PC-3 (cell line): ENCODE measurements around the gene ABITRAM. TPM values are rescaled to one million over a fixed set of nuclear protein-coding genes. Genes with fewer than 3 reads are reported as not detected.
"Not testable (repeated sequence)": the region's sequence is repeated elsewhere in the genome, so short reads cannot be mapped to it uniquely, and the experiment has no call there.

Experiments
- ATAC-seq: fragments of 200-7000 bp; cut with Tn5 transposase; 2 replicates; pipeline ENCODE4 v1.9.1; 2020; ENCODE audit warnings: mild to moderate bottlenecking, moderate library complexity
- BruUV-seq: library from RNA; stranded (reverse); fragments of 400-500 nt; replicated peaks from 2 replicates; lab custom pipeline; 2021; lab: Mats Ljungman, UMichigan
- CTCF ChIA-PET: fragments of 300-600 bp; sonication (Branson Sonifier 250); formaldehyde crosslinking; loops from one replicate; lab custom pipeline; 2022; ENCODE audit warnings: antibody characterized with exemption; lab: Charles Lee
- POLR2A ChIA-PET: fragments of 300-600 bp; sonication (Branson Sonifier 250); formaldehyde crosslinking; loops from one replicate; lab custom pipeline; 2022; ENCODE audit warnings: antibody characterized with exemption; ENCODE audit not compliant: unreplicated experiment; lab: Charles Lee
- DNase-seq: peaks from one replicate; pipeline ENCODE4 v3.0.0-alpha.2; 2015
- H2AFZ ChIP-seq: fragments of 300-600 bp; sonication (generic); 2 replicates; pipeline ENCODE4 v1.6.0; 2016; ENCODE audit warnings: antibody characterized with exemption, low read length
- H3F3A ChIP-seq: fragments of 300-600 bp; sonication (generic); one replicate; pipeline ENCODE4 v1.6.0; 2017; ENCODE audit warnings: antibody characterized with exemption, low read length, control low read depth, mild to moderate bottlenecking; ENCODE audit not compliant: unreplicated experiment
- H3K27ac ChIP-seq: fragments of 300-600 bp; sonication (generic); 2 replicates; pipeline ENCODE4 v1.5.1; 2016; ENCODE audit warnings: mild to moderate bottlenecking, low read length
- H3K27me3 ChIP-seq: fragments of 300-600 bp; sonication (generic); 2 replicates; pipeline ENCODE4 v1.6.1; 2016; ENCODE audit warnings: low read length, mixed read lengths
- H3K36me3 ChIP-seq: fragments of 300-600 bp; sonication (generic); 2 replicates; pipeline ENCODE4 v1.6.1; 2016; ENCODE audit warnings: low read depth, mixed run types, low read length, mixed read lengths
- H3K4me1 ChIP-seq: fragments of 300-600 bp; sonication (generic); 2 replicates; pipeline ENCODE4 v1.5.1; 2016; ENCODE audit warnings: low read length; ENCODE audit not compliant: insufficient read depth
- H3K4me2 ChIP-seq: fragments of 300-600 bp; sonication (generic); 2 replicates; pipeline ENCODE4 v1.6.0; 2016; ENCODE audit warnings: low read length
- H3K4me3 ChIP-seq: fragments of 300-600 bp; sonication (generic); 2 replicates; pipeline ENCODE4 v1.5.1; 2016; ENCODE audit warnings: mild to moderate bottlenecking, low read length, mixed read lengths
- H3K79me2 ChIP-seq: fragments of 300-600 bp; sonication (generic); 2 replicates; pipeline ENCODE4 v1.6.1; 2017; ENCODE audit warnings: low read length, mixed read lengths
- H3K9ac ChIP-seq: fragments of 300-600 bp; sonication (generic); 2 replicates; pipeline ENCODE4 v1.6.0; 2016; ENCODE audit warnings: mild to moderate bottlenecking, low read length
- H3K9me2 ChIP-seq: fragments of 300-600 bp; sonication (generic); replicated peaks from 2 replicates; pipeline ENCODE4 v1.6.1; 2016; ENCODE audit warnings: mixed run types, low read length, mixed read lengths
- H3K9me3 ChIP-seq: fragments of 300-600 bp; sonication (generic); 2 replicates; pipeline ENCODE4 v1.6.1; 2016; ENCODE audit warnings: low read length, mixed read lengths
- H4K20me1 ChIP-seq: fragments of 300-600 bp; sonication (generic); 2 replicates; pipeline ENCODE4 v1.6.1; 2016; ENCODE audit warnings: low read length, mixed read lengths
- EZH2 ChIP-seq: fragments of 300-600 bp; sonication (generic); IDR thresholded peaks from one replicate; pipeline ENCODE4 v1.6.1; 2017; ENCODE audit warnings: antibody characterized with exemption, mild to moderate bottlenecking, low read length; ENCODE audit not compliant: unreplicated experiment
- EZH2phosphoT487 ChIP-seq: fragments of 300-600 bp; sonication (generic); IDR thresholded peaks from 2 replicates; pipeline ENCODE4 v1.6.1; 2018; ENCODE audit warnings: mild to moderate bottlenecking, antibody characterized with exemption, low read length, borderline replicate concordance
- intact Hi-C: fragments of 100-400 bp; cut with micrococcal nuclease; formaldehyde crosslinking; loops from 2 replicates; pipeline ENCODE4 v1.9.0; 2023
- total RNA-seq: library from RNA; depleted of rRNA; stranded (reverse); fragments of >200 nt; gene quantifications from 2 replicates; pipeline ENCODE4 v1.2.3, GENCODE V29; 2014
- TF ChIP-seq, protein P1 (sequence below): fragments of 300-600 bp; sonication (generic); conservative IDR thresholded peaks from 2 replicates; pipeline ENCODE4 v1.5.1; 2017; ENCODE audit warnings: antibody characterized with exemption, low read depth, mild to moderate bottlenecking, low read length

Gene ABITRAM
- total RNA-seq, 1 experiment from 2014 or later = 7.8 TPM

DNA sequence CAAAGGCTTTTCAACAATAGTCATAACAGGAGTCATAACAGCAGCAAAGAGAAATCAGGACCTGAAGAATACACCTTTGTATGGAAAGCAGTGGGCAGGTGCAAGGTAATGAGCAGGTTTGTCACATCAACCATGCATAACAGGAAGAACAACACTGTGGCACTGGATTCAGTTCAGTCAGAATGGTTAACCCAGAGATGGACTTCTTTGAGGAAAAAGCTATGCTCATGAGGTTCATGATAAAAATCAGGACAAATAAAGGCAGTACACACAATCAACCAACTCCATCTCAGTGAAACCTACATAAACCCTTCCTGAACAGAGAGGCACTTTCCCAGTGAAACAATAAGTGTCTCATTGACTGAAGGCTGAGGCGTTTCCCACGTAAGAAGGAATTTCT lies 27.0 kb downstream of the ABITRAM start:
- Histone ChIP-seq H3K36me3 (peaks cover 10% of the 10 kb centered on the region), H3K27me3 (no peaks in the 10 kb centered on the region), H3K79me2 (no peaks in the 10 kb centered on the region), H4K20me1 (no peaks in the 10 kb centered on the region), H3K9ac (no peak overlapping the region), H3K4me2 (no peak overlapping the region), H2AFZ (no peak overlapping the region), H3K27ac (no peak overlapping the region), H3F3A (no peaks in the 10 kb centered on the region), H3K9me3 (no peaks in the 10 kb centered on the region), H3K4me1 (peaks cover 6% of the 10 kb centered on the region), H3K9me2 (no peaks in the 10 kb centered on the region), H3K4me3 (no peak overlapping the region)
- ATAC-seq = no peak
- ChIA-PET CTCF (no interaction called here), POLR2A (no interaction called here)
- DNase-seq = no peak
- intact Hi-C loops = no loop called here
- no peak for TF ChIP-seq EZH2phosphoT487
- TF ChIP-seq EZH2 = no peak
- TF ChIP-seq, protein P1, sequence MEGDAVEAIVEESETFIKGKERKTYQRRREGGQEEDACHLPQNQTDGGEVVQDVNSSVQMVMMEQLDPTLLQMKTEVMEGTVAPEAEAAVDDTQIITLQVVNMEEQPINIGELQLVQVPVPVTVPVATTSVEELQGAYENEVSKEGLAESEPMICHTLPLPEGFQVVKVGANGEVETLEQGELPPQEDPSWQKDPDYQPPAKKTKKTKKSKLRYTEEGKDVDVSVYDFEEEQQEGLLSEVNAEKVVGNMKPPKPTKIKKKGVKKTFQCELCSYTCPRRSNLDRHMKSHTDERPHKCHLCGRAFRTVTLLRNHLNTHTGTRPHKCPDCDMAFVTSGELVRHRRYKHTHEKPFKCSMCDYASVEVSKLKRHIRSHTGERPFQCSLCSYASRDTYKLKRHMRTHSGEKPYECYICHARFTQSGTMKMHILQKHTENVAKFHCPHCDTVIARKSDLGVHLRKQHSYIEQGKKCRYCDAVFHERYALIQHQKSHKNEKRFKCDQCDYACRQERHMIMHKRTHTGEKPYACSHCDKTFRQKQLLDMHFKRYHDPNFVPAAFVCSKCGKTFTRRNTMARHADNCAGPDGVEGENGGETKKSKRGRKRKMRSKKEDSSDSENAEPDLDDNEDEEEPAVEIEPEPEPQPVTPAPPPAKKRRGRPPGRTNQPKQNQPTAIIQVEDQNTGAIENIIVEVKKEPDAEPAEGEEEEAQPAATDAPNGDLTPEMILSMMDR = no peak
- BruUV-seq = no TSS peak

DNA sequence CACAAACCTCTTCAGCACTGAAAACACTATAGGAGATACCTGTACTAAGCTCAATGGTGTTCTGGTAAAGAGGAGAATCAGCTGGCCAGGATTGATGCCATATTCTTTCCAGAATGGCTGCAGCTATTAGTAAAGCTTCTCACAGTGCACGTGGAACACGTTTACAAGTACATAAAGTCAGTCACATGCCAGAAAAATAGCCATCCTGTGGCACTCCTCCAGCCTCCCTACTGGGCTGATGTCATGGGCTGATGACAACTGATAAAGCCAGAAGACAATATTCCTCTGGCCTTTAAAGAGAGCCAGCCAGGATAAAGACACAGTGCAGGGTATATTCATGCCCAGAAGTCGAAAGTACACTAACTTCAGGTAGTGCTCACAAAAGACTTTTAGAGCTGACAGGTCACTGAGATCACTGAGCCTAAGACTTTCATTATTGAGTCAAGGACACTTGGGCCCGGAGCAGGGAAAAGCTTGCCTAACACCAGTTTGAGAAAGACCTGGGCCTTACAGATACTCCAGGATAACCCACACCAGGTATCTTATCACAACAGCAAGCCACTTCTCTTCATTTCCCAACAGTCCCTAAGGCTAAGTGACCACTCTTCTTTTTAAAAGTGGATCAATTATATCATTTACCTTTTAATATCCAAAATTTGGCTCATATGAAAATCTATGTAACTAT lies 29.4 kb downstream of the ABITRAM start:
- no peaks in the 10 kb centered on the region for H3K9me2 ChIP-seq
- no peak overlapping the region for H3K9ac ChIP-seq
- H3K4me2 ChIP-seq = no peak overlapping the region
- H3K36me3 ChIP-seq = peaks cover 20% of the 10 kb centered on the region
- ChIA-PET CTCF (no interaction called here), POLR2A (no interaction called here)
- no peaks in the 10 kb centered on the region for H3K9me3 ChIP-seq
- H3F3A ChIP-seq = no peaks in the 10 kb centered on the region
- BruUV-seq = no TSS peak
- H3K4me1 ChIP-seq = no peaks in the 10 kb centered on the region
- TF ChIP-seq, protein P1 = no peak
- TF ChIP-seq EZH2phosphoT487 (no peak), EZH2 (no peak)
- no peak overlapping the region for H2AFZ ChIP-seq
- no peaks in the 10 kb centered on the region for H3K27me3 ChIP-seq
- no peak overlapping the region for H3K27ac ChIP-seq
- no peaks in the 10 kb centered on the region for H3K79me2 ChIP-seq
- DNase-seq (no peak), ATAC-seq (0 out of 2 replicates have a peak, but pooled peaks have one; percentile 27)
- intact Hi-C loops = no loop called here
- no peak overlapping the region for H3K4me3 ChIP-seq
- no peaks in the 10 kb centered on the region for H4K20me1 ChIP-seq

DNA sequence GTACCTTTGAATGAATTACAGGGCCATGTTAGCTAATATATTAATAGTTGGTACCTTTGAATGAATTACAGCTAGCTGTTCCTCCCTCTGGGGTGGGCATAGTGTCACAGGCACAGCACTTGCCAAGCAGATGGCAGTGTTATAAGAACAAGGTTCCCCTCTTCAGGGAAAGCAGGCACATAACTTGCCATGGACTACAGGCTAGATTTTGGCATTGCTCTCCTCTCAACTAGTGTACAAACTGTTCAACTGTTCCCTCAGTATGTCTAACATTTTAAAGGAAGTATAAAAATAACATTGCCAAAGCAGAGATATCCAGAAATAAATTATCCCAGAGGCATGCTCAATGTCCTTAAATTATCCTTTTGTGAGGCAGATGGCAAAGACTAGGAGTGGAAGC lies 33.7 kb downstream of the ABITRAM start:
- POLR2A ChIA-PET = no interaction called here
- CTCF ChIA-PET = no interaction called here
- H3K4me2 ChIP-seq = no peak overlapping the region
- H3K27me3 ChIP-seq = no peaks in the 10 kb centered on the region
- no peak overlapping the region for H2AFZ ChIP-seq
- intact Hi-C loops = no loop called here
- H3K4me1 ChIP-seq = no peaks in the 10 kb centered on the region
- TF ChIP-seq EZH2phosphoT487 = no peak
- TF ChIP-seq, protein P1 = no peak
- TF ChIP-seq EZH2 = no peak
- ATAC-seq (no peak), DNase-seq (no peak)
- no peaks in the 10 kb centered on the region for H4K20me1 ChIP-seq
- H3K9me2 ChIP-seq = no peaks in the 10 kb centered on the region
- H3K27ac ChIP-seq = no peak overlapping the region
- BruUV-seq = no TSS peak
- no peaks in the 10 kb centered on the region for H3F3A ChIP-seq
- peaks cover 38% of the 10 kb centered on the region for H3K36me3 ChIP-seq
- no peaks in the 10 kb centered on the region for H3K9me3 ChIP-seq
- no peak overlapping the region for H3K9ac ChIP-seq
- no peaks in the 10 kb centered on the region for H3K79me2 ChIP-seq
- H3K4me3 ChIP-seq = no peak overlapping the region

DNA sequence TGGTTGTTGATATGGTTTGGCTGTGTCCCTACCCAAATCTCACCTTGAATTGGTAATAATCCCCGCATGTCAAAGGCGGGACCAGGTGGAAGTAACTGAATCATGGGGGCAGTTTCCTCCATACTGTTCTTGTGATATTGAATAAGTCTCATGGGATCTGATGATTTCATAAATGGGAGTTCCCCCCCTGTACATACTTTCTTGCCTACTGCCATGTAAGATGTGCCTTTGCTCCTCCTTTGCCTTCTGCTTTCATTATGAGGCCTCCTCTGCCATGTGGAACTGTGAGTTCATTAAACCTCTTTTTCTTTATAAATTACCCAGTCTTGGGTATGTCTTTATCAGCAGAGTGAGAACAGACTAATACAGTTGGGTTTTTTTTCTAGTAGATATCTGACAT lies 37.2 kb downstream of the ABITRAM start:
- H3K4me3 ChIP-seq, H3K4me2 ChIP-seq, DNase-seq, H3K27ac ChIP-seq, H3K9ac ChIP-seq, H3K9me3 ChIP-seq, intact Hi-C loops, H3F3A ChIP-seq, H3K27me3 ChIP-seq, H3K9me2 ChIP-seq, BruUV-seq, CTCF ChIA-PET, ATAC-seq, H2AFZ ChIP-seq, POLR2A ChIA-PET, H3K79me2 ChIP-seq, H4K20me1 ChIP-seq, H3K4me1 ChIP-seq: not testable (repeated sequence)
- H3K36me3 ChIP-seq = peaks cover 31% of the 10 kb centered on the region
